PC-3 (cell line): ENCODE data around the gene CYLD. TPM values are rescaled to one million over a fixed set of nuclear protein-coding genes. Genes with fewer than 3 reads are reported as not detected.

Experiments used
- ATAC-seq: fragments of 200-7000 bp; cut with Tn5 transposase; 2 replicates; pipeline ENCODE4 v1.9.1; 2020; ENCODE audit warnings: mild to moderate bottlenecking, moderate library complexity
- BruUV-seq: library from RNA; stranded (reverse); fragments of 400-500 nt; replicated peaks from 2 replicates; lab custom pipeline; 2021; lab: Mats Ljungman, UMichigan
- CTCF ChIA-PET: fragments of 300-600 bp; sonication (Branson Sonifier 250); formaldehyde crosslinking; loops from one replicate; lab custom pipeline; 2022; ENCODE audit warnings: antibody characterized with exemption; lab: Charles Lee
- POLR2A ChIA-PET: fragments of 300-600 bp; sonication (Branson Sonifier 250); formaldehyde crosslinking; loops from one replicate; lab custom pipeline; 2022; ENCODE audit warnings: antibody characterized with exemption; ENCODE audit not compliant: unreplicated experiment; lab: Charles Lee
- DNase-seq: peaks from one replicate; pipeline ENCODE4 v3.0.0-alpha.2; 2015
- H2AFZ ChIP-seq: fragments of 300-600 bp; sonication (generic); 2 replicates; pipeline ENCODE4 v1.6.0; 2016; ENCODE audit warnings: antibody characterized with exemption, low read length
- H3F3A ChIP-seq: fragments of 300-600 bp; sonication (generic); one replicate; pipeline ENCODE4 v1.6.0; 2017; ENCODE audit warnings: antibody characterized with exemption, low read length, control low read depth, mild to moderate bottlenecking; ENCODE audit not compliant: unreplicated experiment
- H3K27ac ChIP-seq: fragments of 300-600 bp; sonication (generic); 2 replicates; pipeline ENCODE4 v1.5.1; 2016; ENCODE audit warnings: mild to moderate bottlenecking, low read length
- H3K27me3 ChIP-seq: fragments of 300-600 bp; sonication (generic); 2 replicates; pipeline ENCODE4 v1.6.1; 2016; ENCODE audit warnings: low read length, mixed read lengths
- H3K36me3 ChIP-seq: fragments of 300-600 bp; sonication (generic); 2 replicates; pipeline ENCODE4 v1.6.1; 2016; ENCODE audit warnings: low read depth, mixed run types, low read length, mixed read lengths
- H3K4me1 ChIP-seq: fragments of 300-600 bp; sonication (generic); 2 replicates; pipeline ENCODE4 v1.5.1; 2016; ENCODE audit warnings: low read length; ENCODE audit not compliant: insufficient read depth
- H3K4me2 ChIP-seq: fragments of 300-600 bp; sonication (generic); 2 replicates; pipeline ENCODE4 v1.6.0; 2016; ENCODE audit warnings: low read length
- H3K4me3 ChIP-seq: fragments of 300-600 bp; sonication (generic); 2 replicates; pipeline ENCODE4 v1.5.1; 2016; ENCODE audit warnings: mild to moderate bottlenecking, low read length, mixed read lengths
- H3K79me2 ChIP-seq: fragments of 300-600 bp; sonication (generic); 2 replicates; pipeline ENCODE4 v1.6.1; 2017; ENCODE audit warnings: low read length, mixed read lengths
- H3K9ac ChIP-seq: fragments of 300-600 bp; sonication (generic); 2 replicates; pipeline ENCODE4 v1.6.0; 2016; ENCODE audit warnings: mild to moderate bottlenecking, low read length
- H3K9me2 ChIP-seq: fragments of 300-600 bp; sonication (generic); replicated peaks from 2 replicates; pipeline ENCODE4 v1.6.1; 2016; ENCODE audit warnings: mixed run types, low read length, mixed read lengths
- H3K9me3 ChIP-seq: fragments of 300-600 bp; sonication (generic); 2 replicates; pipeline ENCODE4 v1.6.1; 2016; ENCODE audit warnings: low read length, mixed read lengths
- H4K20me1 ChIP-seq: fragments of 300-600 bp; sonication (generic); 2 replicates; pipeline ENCODE4 v1.6.1; 2016; ENCODE audit warnings: low read length, mixed read lengths
- EZH2 ChIP-seq: fragments of 300-600 bp; sonication (generic); IDR thresholded peaks from one replicate; pipeline ENCODE4 v1.6.1; 2017; ENCODE audit warnings: antibody characterized with exemption, mild to moderate bottlenecking, low read length; ENCODE audit not compliant: unreplicated experiment
- EZH2phosphoT487 ChIP-seq: fragments of 300-600 bp; sonication (generic); IDR thresholded peaks from 2 replicates; pipeline ENCODE4 v1.6.1; 2018; ENCODE audit warnings: mild to moderate bottlenecking, antibody characterized with exemption, low read length, borderline replicate concordance
- intact Hi-C: fragments of 100-400 bp; cut with micrococcal nuclease; formaldehyde crosslinking; loops from 2 replicates; pipeline ENCODE4 v1.9.0; 2023
- total RNA-seq: library from RNA; depleted of rRNA; stranded (reverse); fragments of >200 nt; gene quantifications from 2 replicates; pipeline ENCODE4 v1.2.3, GENCODE V29; 2014
- TF ChIP-seq, protein P1 (sequence below): fragments of 300-600 bp; sonication (generic); conservative IDR thresholded peaks from 2 replicates; pipeline ENCODE4 v1.5.1; 2017; ENCODE audit warnings: antibody characterized with exemption, low read depth, mild to moderate bottlenecking, low read length

The CYLD gene
- total RNA-seq, 1 experiment from 2014 or later, result 8.6 TPM

DNA sequence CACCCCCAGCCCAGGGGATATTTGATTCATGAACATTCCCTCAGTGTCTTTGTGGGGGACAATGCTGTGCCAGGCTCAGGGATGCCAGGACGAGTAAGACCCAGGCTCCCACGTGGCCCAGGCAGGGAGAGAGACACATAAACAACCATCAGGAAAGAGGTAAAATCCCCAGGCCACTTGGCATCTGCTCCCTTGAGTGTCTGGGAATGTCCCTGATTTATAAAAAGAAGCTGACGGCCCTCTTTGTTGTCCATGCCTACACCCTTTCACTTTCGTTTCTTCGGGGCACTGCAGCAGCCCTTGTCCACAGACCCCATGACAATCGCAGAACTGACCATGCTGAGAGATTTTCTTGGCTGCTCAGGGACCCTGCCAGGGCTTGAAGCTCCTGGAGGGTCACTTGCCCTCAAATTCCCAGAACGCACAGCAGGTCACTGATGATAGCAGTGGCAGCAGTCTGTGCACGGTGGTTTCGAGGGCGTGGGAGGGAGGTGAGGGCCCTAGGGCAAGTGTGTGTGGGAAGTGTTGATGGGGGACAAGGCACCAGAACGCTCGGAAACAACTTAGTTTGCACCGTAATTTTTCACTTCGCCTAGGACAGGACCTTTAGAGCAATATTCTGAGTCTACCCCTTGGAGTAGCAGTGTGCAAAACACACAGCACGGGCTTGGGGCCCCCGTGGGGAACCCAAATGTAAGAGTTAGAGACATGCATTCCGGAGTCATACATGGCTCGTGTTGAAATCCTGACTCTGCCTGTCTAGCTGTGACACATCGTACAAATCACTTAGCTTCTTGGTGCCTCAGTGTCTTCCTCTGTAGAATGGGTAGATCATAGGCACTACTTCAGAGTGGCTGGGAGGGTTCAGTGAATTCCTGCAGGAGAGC is 43.8 kb upstream of the CYLD start:
- Histone ChIP-seq H3K79me2 (no peaks in the 10 kb centered on the region), H3K9me3 (no peaks in the 10 kb centered on the region), H3K27ac (no peak overlapping the region), H3K27me3 (no peaks in the 10 kb centered on the region), H3K4me2 (peak overlapping the region; percentile 49), H3K9ac (no peak overlapping the region), H2AFZ (no peak overlapping the region), H4K20me1 (no peaks in the 10 kb centered on the region), H3K36me3 (no peaks in the 10 kb centered on the region), H3K9me2 (no peaks in the 10 kb centered on the region), H3K4me3 (0 out of 2 replicates have a peak overlapping the region, but pooled peaks have one; percentile 24), H3F3A (no peaks in the 10 kb centered on the region), H3K4me1 (no peaks in the 10 kb centered on the region)
- BruUV-seq, result no TSS peak
- TF ChIP-seq EZH2phosphoT487, result no peak
- DNase-seq, result no peak
- POLR2A ChIA-PET, result no interaction called here
- ATAC-seq, result no peak
- intact Hi-C loops, result no loop called here
- CTCF ChIA-PET, result no interaction called here

DNA sequence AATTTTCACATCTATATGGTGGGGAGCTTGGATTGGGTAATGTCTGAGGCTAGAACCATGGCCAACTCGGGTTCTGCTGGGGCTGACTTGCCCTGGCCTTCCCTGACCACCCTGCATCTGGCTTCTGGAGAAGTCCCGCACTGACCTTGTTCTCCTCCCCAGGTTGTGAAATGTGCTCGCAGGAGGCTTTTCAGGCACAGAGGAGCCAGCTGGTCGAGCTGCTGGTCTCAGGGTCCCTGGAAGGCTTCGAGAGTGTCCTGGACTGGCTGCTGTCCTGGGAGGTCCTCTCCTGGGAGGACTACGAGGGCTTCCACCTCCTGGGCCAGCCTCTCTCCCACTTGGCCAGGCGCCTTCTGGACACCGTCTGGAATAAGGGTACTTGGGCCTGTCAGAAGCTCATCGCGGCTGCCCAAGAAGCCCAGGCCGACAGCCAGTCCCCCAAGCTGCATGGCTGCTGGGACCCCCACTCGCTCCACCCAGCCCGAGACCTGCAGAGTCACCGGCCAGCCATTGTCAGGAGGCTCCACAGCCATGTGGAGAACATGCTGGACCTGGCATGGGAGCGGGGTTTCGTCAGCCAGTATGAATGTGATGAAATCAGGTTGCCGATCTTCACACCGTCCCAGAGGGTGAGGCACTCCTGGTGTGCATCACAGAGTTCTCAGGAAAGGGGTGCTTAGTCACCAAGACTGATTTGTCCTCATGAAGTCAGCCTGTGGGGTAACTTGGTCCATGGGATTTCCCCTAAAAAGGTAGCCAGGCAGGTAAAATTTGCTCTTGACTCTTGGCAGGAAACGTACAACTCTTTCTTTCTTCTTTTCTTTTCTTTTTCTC is 42.3 kb upstream of the CYLD start:
- DNase-seq (peak; percentile 26), ATAC-seq (no peak)
- H3K27ac ChIP-seq, result no peak overlapping the region
- no peak overlapping the region for H3K4me3 ChIP-seq
- no peaks in the 10 kb centered on the region for H4K20me1 ChIP-seq
- 0 out of 2 replicates have a peak, but pooled peaks cover 3% of the 10 kb centered on the region for H3K9me3 ChIP-seq
- intact Hi-C loops, result no loop called here
- no peaks in the 10 kb centered on the region for H3F3A ChIP-seq
- no peaks in the 10 kb centered on the region for H3K9me2 ChIP-seq
- H3K9ac ChIP-seq, result no peak overlapping the region
- POLR2A ChIA-PET, result no interaction called here
- no peaks in the 10 kb centered on the region for H3K4me1 ChIP-seq
- no peaks in the 10 kb centered on the region for H3K36me3 ChIP-seq
- no peak overlapping the region for H3K4me2 ChIP-seq
- no peak overlapping the region for H2AFZ ChIP-seq
- BruUV-seq, result no TSS peak
- CTCF ChIA-PET, result no interaction called here
- no peak for TF ChIP-seq EZH2phosphoT487
- no peak for TF ChIP-seq EZH2
- TF ChIP-seq, protein P1, sequence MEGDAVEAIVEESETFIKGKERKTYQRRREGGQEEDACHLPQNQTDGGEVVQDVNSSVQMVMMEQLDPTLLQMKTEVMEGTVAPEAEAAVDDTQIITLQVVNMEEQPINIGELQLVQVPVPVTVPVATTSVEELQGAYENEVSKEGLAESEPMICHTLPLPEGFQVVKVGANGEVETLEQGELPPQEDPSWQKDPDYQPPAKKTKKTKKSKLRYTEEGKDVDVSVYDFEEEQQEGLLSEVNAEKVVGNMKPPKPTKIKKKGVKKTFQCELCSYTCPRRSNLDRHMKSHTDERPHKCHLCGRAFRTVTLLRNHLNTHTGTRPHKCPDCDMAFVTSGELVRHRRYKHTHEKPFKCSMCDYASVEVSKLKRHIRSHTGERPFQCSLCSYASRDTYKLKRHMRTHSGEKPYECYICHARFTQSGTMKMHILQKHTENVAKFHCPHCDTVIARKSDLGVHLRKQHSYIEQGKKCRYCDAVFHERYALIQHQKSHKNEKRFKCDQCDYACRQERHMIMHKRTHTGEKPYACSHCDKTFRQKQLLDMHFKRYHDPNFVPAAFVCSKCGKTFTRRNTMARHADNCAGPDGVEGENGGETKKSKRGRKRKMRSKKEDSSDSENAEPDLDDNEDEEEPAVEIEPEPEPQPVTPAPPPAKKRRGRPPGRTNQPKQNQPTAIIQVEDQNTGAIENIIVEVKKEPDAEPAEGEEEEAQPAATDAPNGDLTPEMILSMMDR, result no peak
- no peaks in the 10 kb centered on the region for H3K27me3 ChIP-seq
- no peaks in the 10 kb centered on the region for H3K79me2 ChIP-seq

DNA sequence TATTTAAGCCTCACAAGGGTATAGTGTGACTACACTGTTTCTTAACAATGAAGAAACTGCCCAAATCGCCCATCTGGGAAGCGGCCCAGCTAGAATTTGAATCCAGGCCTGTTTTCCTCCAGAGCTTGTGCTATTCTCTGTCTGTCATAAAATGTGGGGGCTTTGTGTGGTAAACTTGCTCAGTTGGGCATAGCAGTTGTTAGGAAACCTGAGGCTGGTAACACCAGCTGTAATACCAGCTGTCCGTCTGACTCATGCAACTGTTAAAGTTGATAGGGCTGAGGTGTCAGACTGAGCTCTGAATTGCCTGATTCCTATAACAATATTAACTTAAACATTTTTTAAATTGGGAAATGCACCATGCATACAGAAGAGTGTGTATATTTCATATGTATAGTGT is 39.2 kb upstream of the CYLD start:
- ATAC-seq, result no peak
- POLR2A ChIA-PET, result no interaction called here
- H3K27me3 ChIP-seq, result no peaks in the 10 kb centered on the region

More for the DNA sequence above, 39.2 kb upstream of the CYLD start:
- Histone ChIP-seq H3K9me3 (0 out of 2 replicates have a peak, but pooled peaks cover 3% of the 10 kb centered on the region), H4K20me1 (no peaks in the 10 kb centered on the region), H3F3A (no peaks in the 10 kb centered on the region), H2AFZ (no peak overlapping the region), H3K36me3 (no peaks in the 10 kb centered on the region), H3K4me1 (no peaks in the 10 kb centered on the region), H3K4me3 (no peak overlapping the region), H3K9me2 (no peaks in the 10 kb centered on the region), H3K79me2 (no peaks in the 10 kb centered on the region), H3K4me2 (no peak overlapping the region), H3K27ac (no peak overlapping the region), H3K9ac (no peak overlapping the region)
- CTCF ChIA-PET, result no interaction called here
- BruUV-seq, result no TSS peak
- TF ChIP-seq, protein P1, result no peak
- TF ChIP-seq EZH2phosphoT487 (no peak), EZH2 (no peak)
- intact Hi-C loops, result no loop called here
- no peak for DNase-seq
